ENCODE data around the gene FGF11. TPM values are rescaled to one million over a fixed set of nuclear protein-coding genes. Genes with fewer than 3 reads are reported as not detected.

The FGF11 gene
- total RNA-seq, 6 donors from 2014 or later = 0.15 to 2.0 (median 0.57) TPM; not detected in 1

DNA sequence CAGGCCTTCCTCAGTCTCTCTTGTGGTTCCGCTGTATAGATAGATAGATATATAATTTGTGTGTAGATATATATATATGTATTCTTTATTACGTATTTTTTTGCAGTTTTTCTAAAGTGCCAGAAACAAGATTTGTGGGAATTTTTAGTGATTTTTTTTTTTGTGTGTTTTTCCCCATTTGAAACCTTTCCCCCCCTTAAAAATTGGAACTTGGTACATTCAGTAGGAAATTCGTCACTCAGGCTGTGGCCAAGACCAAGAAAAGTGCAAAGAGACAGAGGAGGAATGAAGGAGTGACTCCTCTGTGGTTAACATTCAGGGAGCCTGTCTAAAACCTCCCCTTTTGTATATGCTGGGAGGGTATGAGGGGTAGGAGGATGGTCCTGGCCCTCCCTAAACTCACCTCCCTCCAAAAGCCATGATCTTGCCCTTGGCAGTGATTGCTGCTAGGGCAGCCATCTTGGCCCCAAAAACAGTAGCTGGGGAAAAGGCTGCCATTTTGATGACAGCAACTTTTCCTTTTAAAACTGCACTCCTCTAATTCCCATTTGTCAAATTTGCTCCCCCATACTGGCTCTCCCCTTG lies 20.7 kb downstream of the FGF11 start:
- Histone ChIP-seq H3K4me3 (no peak overlapping the region), H3K36me3 (peaks cover 4 to 26% (median 22%) of the 10 kb centered on the region in 4 donors), H3K4me1 (peaks cover 6 to 11% (median 9%) of the 10 kb centered on the region in 4 donors), H3K27me3 (no peaks in the 10 kb centered on the region), H3K9me3 (no peaks in the 10 kb centered on the region), H3K27ac (no peak overlapping the region)
- ATAC-seq (ENCODE audit: low FRiP score in 2 of 2) = no peak
- no peak for DNase-seq
- WGBS, 2 donors = 77 to 89% methylated on average over 3 of the region's 3 CpGs
- TF ChIP-seq, protein P1, sequence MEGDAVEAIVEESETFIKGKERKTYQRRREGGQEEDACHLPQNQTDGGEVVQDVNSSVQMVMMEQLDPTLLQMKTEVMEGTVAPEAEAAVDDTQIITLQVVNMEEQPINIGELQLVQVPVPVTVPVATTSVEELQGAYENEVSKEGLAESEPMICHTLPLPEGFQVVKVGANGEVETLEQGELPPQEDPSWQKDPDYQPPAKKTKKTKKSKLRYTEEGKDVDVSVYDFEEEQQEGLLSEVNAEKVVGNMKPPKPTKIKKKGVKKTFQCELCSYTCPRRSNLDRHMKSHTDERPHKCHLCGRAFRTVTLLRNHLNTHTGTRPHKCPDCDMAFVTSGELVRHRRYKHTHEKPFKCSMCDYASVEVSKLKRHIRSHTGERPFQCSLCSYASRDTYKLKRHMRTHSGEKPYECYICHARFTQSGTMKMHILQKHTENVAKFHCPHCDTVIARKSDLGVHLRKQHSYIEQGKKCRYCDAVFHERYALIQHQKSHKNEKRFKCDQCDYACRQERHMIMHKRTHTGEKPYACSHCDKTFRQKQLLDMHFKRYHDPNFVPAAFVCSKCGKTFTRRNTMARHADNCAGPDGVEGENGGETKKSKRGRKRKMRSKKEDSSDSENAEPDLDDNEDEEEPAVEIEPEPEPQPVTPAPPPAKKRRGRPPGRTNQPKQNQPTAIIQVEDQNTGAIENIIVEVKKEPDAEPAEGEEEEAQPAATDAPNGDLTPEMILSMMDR (IDR thresholded peaks at IDR 0.05) = no peak
- no peak for TF ChIP-seq EP300 (IDR thresholded peaks at IDR 0.05)
- no peak for TF ChIP-seq POLR2AphosphoS5 (IDR thresholded peaks at IDR 0.05)
- TF ChIP-seq POLR2A (IDR thresholded peaks at IDR 0.05) = no peak

- TF ChIP-seq, protein P1 (IDR thresholded peaks at IDR 0.05) = no peak
- TF ChIP-seq POLR2AphosphoS5 (IDR thresholded peaks at IDR 0.05) (no peak), POLR2A (IDR thresholded peaks at IDR 0.05) (no peak), EP300 (IDR thresholded peaks at IDR 0.05) (no peak)
- peaks cover 4 to 32% (median 27%) of the 10 kb centered on the region in 4 donors for H3K36me3 ChIP-seq
- H3K27me3 ChIP-seq = no peaks in the 10 kb centered on the region
- 93 to 96% methylated on average over 7 of the region's 7 CpGs for WGBS, 2 donors
- no peak overlapping the region for H3K4me3 ChIP-seq
- no peaks in the 10 kb centered on the region for H3K9me3 ChIP-seq
- H3K4me1 ChIP-seq = peaks cover 9 to 14% (median 13%) of the 10 kb centered on the region in 4 donors
- H3K27ac ChIP-seq = peak overlapping the region in 1 of 4 donors; percentile 0
- no peak for DNase-seq
- ATAC-seq (ENCODE audit: low FRiP score in 2 of 2) = no peak
Measured at GRCh38 chr17:7460850-7461660, 21.7 kb downstream of the FGF11 start.

GRCh38 chr17:7462474-7463371 lies 23.4 kb downstream of the FGF11 start:
- Histone ChIP-seq H3K9me3 (no peaks in the 10 kb centered on the region), H3K36me3 (peaks cover 4 to 40% (median 31%) of the 10 kb centered on the region in 4 donors), H3K27me3 (no peaks in the 10 kb centered on the region), H3K4me3 (no peak overlapping the region), H3K27ac (no peak overlapping the region), H3K4me1 (peaks cover 18 to 23% (median 20%) of the 10 kb centered on the region in 4 donors)
- no peak for TF ChIP-seq EP300 (IDR thresholded peaks at IDR 0.05)
- ATAC-seq (ENCODE audit: low FRiP score in 2 of 2) (no peak), DNase-seq (peak in 1 of 2 donors; percentile 80)
- WGBS, 2 donors = 92 to 95% methylated on average over 29 to 35 of the region's 44 CpGs

- H3K27me3 ChIP-seq = no peaks in the 10 kb centered on the region
- DNase-seq = peak in 1 of 2 donors; percentile 78
- H3K4me3 ChIP-seq = no peak overlapping the region
- no peak overlapping the region for H3K27ac ChIP-seq
- TF ChIP-seq EP300 (IDR thresholded peaks at IDR 0.05) (no peak), POLR2A (IDR thresholded peaks at IDR 0.05) (no peak), POLR2AphosphoS5 (IDR thresholded peaks at IDR 0.05) (no peak)
- TF ChIP-seq, protein P1 (IDR thresholded peaks at IDR 0.05) = no peak
- no peaks in the 10 kb centered on the region for H3K9me3 ChIP-seq
- 91 to 96% methylated on average over 7 to 14 of the region's 14 CpGs for WGBS, 2 donors
- peaks cover 18 to 29% (median 20%) of the 10 kb centered on the region in 4 donors for H3K4me1 ChIP-seq
- peaks cover 4 to 40% (median 31%) of the 10 kb centered on the region in 4 donors for H3K36me3 ChIP-seq
- ATAC-seq (ENCODE audit: low FRiP score in 2 of 2) = no peak
Measured at GRCh38 chr17:7463372-7463846, 24.1 kb downstream of the FGF11 start.

Data from upper lobe of left lung (tissue), 6 donors.